NCI-H774 (cell line): ENCODE measurements around the gene PLXNA4.

Experiments used
- DNase-seq: peaks from one replicate; lab custom pipeline; 2025; lab: John Stamatoyannopoulos, UW

The PLXNA4 gene

DNA sequence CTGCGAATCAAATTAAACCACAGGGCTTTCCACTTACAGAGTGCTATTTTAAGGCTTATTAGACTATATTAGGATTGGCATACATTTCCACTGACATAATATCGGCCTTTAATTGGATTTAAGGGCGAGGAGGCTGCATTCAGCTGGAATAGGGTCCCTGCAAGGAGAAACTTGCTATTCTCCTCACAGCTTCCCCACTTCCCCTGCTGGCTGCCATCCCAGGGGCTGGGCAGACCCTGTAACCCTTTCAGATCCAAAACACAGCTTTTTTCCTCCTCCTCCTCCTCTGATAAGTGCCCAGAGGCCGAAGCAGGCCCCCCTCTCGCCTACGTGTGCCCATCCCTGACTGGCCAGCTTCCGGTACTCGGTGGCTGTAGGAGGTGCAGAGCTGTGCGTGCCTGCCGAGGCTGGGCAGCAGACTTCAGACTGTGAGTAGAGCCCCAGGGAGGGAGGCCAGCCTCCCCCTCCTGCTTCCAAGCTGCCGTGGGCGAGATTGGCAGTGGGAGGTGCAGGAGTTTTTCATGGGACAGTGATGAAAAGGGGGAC, 224.2 kb downstream of the PLXNA4 start:
- no peak for DNase-seq

- no peak for DNase-seq
Observed at GRCh38 chr7:132350741-132351140, 225.5 kb downstream of the PLXNA4 start.

DNA sequence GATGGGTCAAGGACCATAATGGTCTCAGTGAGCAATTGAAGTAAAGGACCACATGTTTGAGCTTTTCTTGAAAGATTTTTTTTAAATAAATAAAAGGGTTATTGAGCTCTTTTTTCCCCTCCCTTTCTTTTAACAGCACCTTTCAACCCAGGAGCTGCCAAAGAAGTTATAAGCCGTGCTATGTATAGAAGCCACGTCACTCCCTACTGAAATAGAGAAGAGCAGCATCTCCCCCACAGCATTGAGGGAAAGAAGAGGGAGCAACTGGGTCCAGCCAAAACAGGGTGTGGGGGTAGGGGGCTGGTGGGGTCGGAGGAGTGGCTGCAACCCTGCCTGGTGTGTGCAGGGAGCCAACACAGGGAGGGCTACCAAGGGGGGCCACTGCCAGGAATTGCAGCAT, 227.2 kb downstream of the PLXNA4 start:
- no peak for DNase-seq

- DNase-seq: no peak
Observed at GRCh38 chr7:132348341-132348740, 227.9 kb downstream of the PLXNA4 start.

DNA sequence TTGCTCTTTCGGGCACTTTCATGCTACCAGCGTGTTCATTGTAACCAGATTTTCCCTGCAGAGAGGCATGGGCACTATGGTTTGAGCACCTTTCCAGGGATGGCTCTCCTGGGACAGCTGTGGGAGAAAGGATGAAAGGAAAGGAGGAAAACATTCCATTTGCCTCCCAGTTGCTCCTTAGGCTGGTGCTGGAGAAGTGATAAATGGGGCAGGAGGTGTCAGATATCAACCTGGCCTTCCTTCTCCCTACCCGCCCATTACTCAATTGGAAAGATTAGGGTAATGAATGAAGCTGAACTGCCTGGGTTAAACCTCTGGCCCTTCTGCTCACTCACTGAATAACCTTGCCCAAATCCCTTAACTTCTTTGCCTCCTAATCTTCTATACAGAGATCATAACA, 228.4 kb downstream of the PLXNA4 start:
- DNase-seq: no peak

GRCh38 chr7:132347123-132347522, 229.1 kb downstream of the PLXNA4 start:
- DNase-seq: no peak

DNA sequence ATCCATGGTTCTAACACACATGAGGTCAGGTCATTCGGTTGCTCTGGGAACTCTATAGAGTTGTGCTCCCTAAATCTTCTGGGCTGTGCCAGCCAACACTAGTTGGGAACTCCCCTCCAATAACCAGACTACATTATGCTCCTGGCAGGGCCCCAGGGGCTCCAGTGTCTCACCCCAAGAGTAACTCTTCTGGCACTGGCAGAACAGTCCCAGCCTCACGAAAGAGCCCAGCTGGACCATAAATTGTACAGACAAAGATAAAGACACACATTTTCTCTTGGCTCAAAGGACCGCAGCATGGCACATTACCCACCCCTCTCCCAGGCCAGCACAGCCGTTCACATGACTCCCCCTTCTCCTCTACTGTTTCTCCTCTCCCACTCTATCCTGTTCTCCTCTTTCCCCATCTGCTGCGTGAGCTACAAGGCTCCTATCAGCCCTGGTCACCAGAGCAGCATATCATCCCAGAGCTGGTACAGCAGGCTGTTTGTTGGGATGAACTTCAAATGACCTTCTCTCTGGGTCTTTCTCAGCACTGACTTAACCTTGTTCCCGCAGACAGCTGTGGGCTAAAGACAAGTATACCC, 230.6 kb downstream of the PLXNA4 start:
- no peak for DNase-seq

GRCh38 chr7:132345030-132345429, 231.2 kb downstream of the PLXNA4 start:
- DNase-seq: no peak

GRCh38 chr7:132343199-132343598, 233.1 kb downstream of the PLXNA4 start:
- DNase-seq: no peak

GRCh38 chr7:132337450-132338080, 238.7 kb downstream of the PLXNA4 start:
- no peak for DNase-seq

GRCh38 chr7:132336797-132337196, 239.5 kb downstream of the PLXNA4 start:
- no peak for DNase-seq

GRCh38 chr7:132333301-132333700, 243.0 kb downstream of the PLXNA4 start:
- DNase-seq: no peak

DNA sequence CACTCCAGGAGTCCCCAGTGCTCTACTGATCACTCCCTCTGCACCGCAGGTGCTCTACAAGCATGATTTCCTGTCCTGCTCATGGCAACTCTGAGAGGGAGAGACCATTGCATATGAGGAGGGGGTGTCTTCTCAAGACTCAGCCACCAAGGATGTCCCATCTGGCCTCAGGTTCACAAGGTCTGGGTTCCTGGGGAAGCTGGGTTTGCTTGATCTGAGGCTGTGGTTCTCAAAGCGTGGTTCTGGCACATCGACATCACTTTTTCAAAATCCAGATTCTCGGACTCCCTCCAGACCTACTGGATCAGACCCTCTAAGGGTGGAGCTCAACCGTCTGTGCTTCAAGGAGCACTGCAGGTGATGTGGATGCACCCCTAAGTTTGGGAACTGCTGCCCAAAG, 247.5 kb downstream of the PLXNA4 start:
- no peak for DNase-seq

GRCh38 chr7:132328047-132328620, 248.1 kb downstream of the PLXNA4 start:
- DNase-seq: no peak

GRCh38 chr7:132326878-132327589, 249.2 kb downstream of the PLXNA4 start:
- no peak for DNase-seq

- no peak for DNase-seq
Observed at GRCh38 chr7:132322970-132323369, 253.3 kb downstream of the PLXNA4 start.

DNA sequence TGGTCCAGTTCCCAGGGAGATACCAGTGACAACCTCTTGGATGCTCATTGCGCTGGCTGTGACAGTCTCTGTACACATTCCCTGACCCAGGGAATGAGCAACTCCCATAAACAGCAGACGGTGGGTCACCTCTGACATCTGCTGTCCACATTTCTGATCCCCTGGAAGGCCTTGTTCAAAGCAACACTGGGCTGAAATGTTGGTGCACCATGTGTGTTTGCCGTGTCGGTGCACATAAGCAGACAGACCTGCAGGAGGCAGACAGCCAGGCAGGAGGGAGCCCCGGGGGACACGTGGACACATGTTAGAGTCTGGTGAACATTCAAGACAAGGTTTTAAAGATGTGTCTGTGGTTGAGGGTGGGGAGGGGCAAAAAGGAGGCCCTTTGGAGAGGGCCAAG, 254.9 kb downstream of the PLXNA4 start:
- DNase-seq: no peak

DNA sequence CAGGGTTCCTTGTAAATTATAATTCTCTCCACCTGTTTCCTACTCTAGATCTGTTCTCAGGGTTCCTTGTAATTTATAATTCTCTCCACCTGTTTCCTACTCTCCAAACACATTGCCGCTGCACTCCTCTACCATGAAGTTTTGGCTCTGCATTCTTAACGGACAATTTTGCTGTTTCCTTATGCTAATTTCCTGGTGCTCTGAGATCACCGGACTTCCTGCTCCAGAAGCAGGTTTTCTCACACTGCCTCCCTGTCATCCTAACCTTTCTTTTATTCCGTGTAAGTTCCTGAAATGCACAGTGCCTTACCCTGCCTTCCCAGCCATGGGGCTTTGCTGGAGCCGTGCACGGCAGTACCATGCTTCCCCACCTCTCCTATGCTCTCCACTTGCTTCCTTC, 256.8 kb downstream of the PLXNA4 start:
- DNase-seq: no peak

- peak; percentile 85 for DNase-seq
Observed at GRCh38 chr7:132318352-132319318, 257.6 kb downstream of the PLXNA4 start.

- no peak for DNase-seq
Observed at GRCh38 chr7:132317701-132318351, 258.4 kb downstream of the PLXNA4 start.

GRCh38 chr7:132312531-132313055, 263.7 kb downstream of the PLXNA4 start:
- no peak for DNase-seq
